Brain pericyte (primary cell): ENCODE results near the gene PHKG2.
A peak's percentile ranks its signal among the peaks of the same experiment; 100 is the strongest.
"Not testable (repeated sequence)": the region's sequence is repeated elsewhere in the genome, so short reads cannot be mapped to it uniquely, and the experiment has no call there.

Experiments
- DNase-seq: peaks from one replicate; pipeline ENCODE4 v3.0.0-alpha.2; 2012; ENCODE audit warnings: low read depth, low spot score

The PHKG2 gene

GRCh38 chr16:30747799-30748633, at the start of gene PHKG2:
Gene PHKG2 (plus strand): TSS chr16:30748425. CDS start chr16:30748821, 396 bp downstream.
- DNase-seq = peak; percentile 98

GRCh38 chr16:30698816-30699614, 49.2 kb upstream of the PHKG2 start, which contains the start of gene SRCAP:
Gene SRCAP (plus strand): TSS chr16:30699171. CDS start chr16:30700825, 1,654 bp downstream.
- peak; percentile 40 for DNase-seq

- DNase-seq = no peak
Observed at GRCh38 chr16:30699615-30700099, 48.6 kb upstream of the PHKG2 start.

GRCh38 chr16:30700491-30700890, 47.7 kb upstream of the PHKG2 start:
- DNase-seq = no peak

GRCh38 chr16:30700971-30701370, 47.3 kb upstream of the PHKG2 start:
- DNase-seq = no peak

GRCh38 chr16:30703071-30703470, 45.2 kb upstream of the PHKG2 start:
- DNase-seq = not testable (repeated sequence)

- no peak for DNase-seq
Observed at GRCh38 chr16:30703971-30704370, 44.3 kb upstream of the PHKG2 start.

GRCh38 chr16:30706046-30706445, 42.2 kb upstream of the PHKG2 start:
- DNase-seq = no peak

- no peak for DNase-seq
Observed at GRCh38 chr16:30710971-30711370, 37.3 kb upstream of the PHKG2 start.

- no peak for DNase-seq
Observed at GRCh38 chr16:30711712-30712111, 36.5 kb upstream of the PHKG2 start.

GRCh38 chr16:30715750-30716445, 32.3 kb upstream of the PHKG2 start:
- no peak for DNase-seq

GRCh38 chr16:30720086-30720485, 28.1 kb upstream of the PHKG2 start:
- no peak for DNase-seq

GRCh38 chr16:30720694-30721093, 27.5 kb upstream of the PHKG2 start:
- DNase-seq = no peak

- no peak for DNase-seq
Observed at GRCh38 chr16:30721167-30721566, 27.1 kb upstream of the PHKG2 start.

GRCh38 chr16:30721606-30722005, 26.6 kb upstream of the PHKG2 start:
- no peak for DNase-seq

- DNase-seq = no peak
Observed at GRCh38 chr16:30722443-30722842, 25.8 kb upstream of the PHKG2 start.

- no peak for DNase-seq
Observed at GRCh38 chr16:30722916-30723315, 25.3 kb upstream of the PHKG2 start.

GRCh38 chr16:30723725-30724355, 24.4 kb upstream of the PHKG2 start:
- DNase-seq = no peak

- DNase-seq = no peak
Observed at GRCh38 chr16:30724641-30725417, 23.4 kb upstream of the PHKG2 start.

GRCh38 chr16:30725418-30725792, 22.8 kb upstream of the PHKG2 start:
- DNase-seq = no peak

GRCh38 chr16:30728321-30728720, 19.9 kb upstream of the PHKG2 start:
- no peak for DNase-seq
